GM20000 (cell line): Measurements from ENCODE around the gene CADM2.
"Not testable (repeated sequence)": the region's sequence is repeated elsewhere in the genome, so short reads cannot be mapped to it uniquely, and the experiment has no call there.

Source experiments
- DNase-seq: peaks from one replicate; pipeline ENCODE4 v3.0.0; 2012; ENCODE audit warnings: low spot score
- CTCF ChIP-seq: IDR thresholded peaks from 2 replicates; pipeline ENCODE4 v1.5.1; 2012; ENCODE audit warnings: mild to moderate bottlenecking, control low read depth; ENCODE audit errors: extremely low read depth, missing control alignments

CADM2 gene

GRCh38 chr3:85681906-85682305, 723.1 kb downstream of the CADM2 start:
- no peak for TF ChIP-seq CTCF
- no peak for DNase-seq

- no peak for TF ChIP-seq CTCF
- no peak for DNase-seq
Observed at GRCh38 chr3:85691196-85691595, 732.4 kb downstream of the CADM2 start.

- TF ChIP-seq CTCF: no peak
- DNase-seq: no peak
Observed at GRCh38 chr3:85697156-85697555, 738.4 kb downstream of the CADM2 start.

- no peak for DNase-seq
- no peak for TF ChIP-seq CTCF
Observed at GRCh38 chr3:85706130-85706529, 747.3 kb downstream of the CADM2 start.

GRCh38 chr3:85708325-85708724, 749.5 kb downstream of the CADM2 start:
- DNase-seq: not testable (repeated sequence)

GRCh38 chr3:85709346-85709892, 750.6 kb downstream of the CADM2 start:
- DNase-seq: no peak
- no peak for TF ChIP-seq CTCF

- no peak for TF ChIP-seq CTCF
Observed at GRCh38 chr3:85710490-85710889, 751.7 kb downstream of the CADM2 start.

GRCh38 chr3:85721409-85722145, 762.8 kb downstream of the CADM2 start:
- DNase-seq: no peak

More at GRCh38 chr3:85710490-85710889, 751.7 kb downstream of the CADM2 start:
- DNase-seq: no peak

More at GRCh38 chr3:85721409-85722145, 762.8 kb downstream of the CADM2 start:
- TF ChIP-seq CTCF: no peak
